ENCODE measurements around the gene SHLD2. TPM values are rescaled to one million over a fixed set of nuclear protein-coding genes. Genes with fewer than 3 reads are reported as not detected.
A peak's percentile ranks its signal among the peaks of the same experiment; 100 is the strongest.

SHLD2 gene
- total and polyA plus RNA-seq, 2 of the 13 experiments (the other 11 are each of a cell fraction or from before 2014, with no cell fraction given), result 25.7 to 53.7 TPM

GRCh38 chr10:87095236-87095945 is 385 bp downstream of the SHLD2 start (continued):
- TF ChIP-seq ZBTB38 (CRISPR knock-in tag; IDR thresholded peaks at IDR 0.05), result peak; percentile 92
- TF ChIP-seq SAFB2 (CRISPR knock-in tag; IDR thresholded peaks at IDR 0.05; ENCODE audit: borderline replicate concordance, low read depth), result peak; percentile 70; the same call in 1 of the 2 replicates
- TF ChIP-seq FOXO4 (CRISPR knock-in tag; conservative IDR thresholded peaks at IDR 0.05), result no peak
- TF ChIP-seq CHD4 (IDR thresholded peaks at IDR 0.05; ENCODE audit: borderline replicate concordance, low read length), result 0 out of 2 replicates have a peak, but pooled peaks have one; percentile 40
- TF ChIP-seq ZKSCAN1 (IDR thresholded peaks at IDR 0.05; ENCODE audit: low read length), result no peak
- TF ChIP-seq KLF9 (CRISPR knock-in tag; IDR thresholded peaks at IDR 0.05; ENCODE audit: low read depth), result peak; percentile 86; the same call in 1 of the 2 replicates
- TF ChIP-seq RARA (CRISPR knock-in tag; IDR thresholded peaks at IDR 0.05), result peak; percentile 66
- 0 out of 2 replicates have a peak, but pooled peaks have one; percentile 59 for TF ChIP-seq ZNF224 (CRISPR knock-in tag; IDR thresholded peaks at IDR 0.05)
- TF ChIP-seq CBX1 (IDR thresholded peaks at IDR 0.05; ENCODE audit: low read depth), result peak; percentile 44
- TF ChIP-seq ZNF331 (CRISPR knock-in tag; IDR thresholded peaks at IDR 0.05), result peak; percentile 81; the same call in 1 of the 2 replicates
- peak; percentile 87 for TF ChIP-seq ZNF274 (CRISPR knock-in tag; IDR thresholded peaks at IDR 0.05)
- TF ChIP-seq ZFX (CRISPR knock-in tag; IDR thresholded peaks at IDR 0.05; ENCODE audit: low read depth), result peak; percentile 95
- TF ChIP-seq ZNF691 (CRISPR knock-in tag; IDR thresholded peaks at IDR 0.05; ENCODE audit: borderline replicate concordance, low read depth), result peak; percentile 81; the same call in 1 of the 2 replicates
- TF ChIP-seq ATF2 (CRISPR knock-in tag; IDR thresholded peaks at IDR 0.05), result peak; percentile 71
- 0 out of 2 replicates have a peak, but pooled peaks have one; percentile 45 for TF ChIP-seq GFI1 (CRISPR knock-in tag; IDR thresholded peaks at IDR 0.05; ENCODE audit: borderline replicate concordance)
- 0 out of 2 replicates have a peak, but pooled peaks have one; percentile 65 for TF ChIP-seq NFKBIZ (CRISPR knock-in tag; IDR thresholded peaks at IDR 0.05)
- peak; percentile 49; the same call in 1 of the 2 replicates for TF ChIP-seq ZFYVE20 (CRISPR knock-in tag; IDR thresholded peaks at IDR 0.05; ENCODE audit: borderline replicate concordance, low read depth)
- peak; percentile 80 for TF ChIP-seq RBM22 (optimal IDR thresholded peaks at IDR 0.05; ENCODE audit: low read length)
- TF ChIP-seq ZNF614 (CRISPR knock-in tag; IDR thresholded peaks at IDR 0.05; ENCODE audit: borderline replicate concordance), result peak; percentile 74; the same call in 1 of the 2 replicates
- TF ChIP-seq BORCS8-MEF2B (CRISPR knock-in tag; IDR thresholded peaks at IDR 0.05), result peak; percentile 89; the same call in 1 of the 2 replicates
- peak; percentile 66; the same call in 1 of the 2 replicates for TF ChIP-seq POGZ (CRISPR knock-in tag; IDR thresholded peaks at IDR 0.05)
- 0 out of 2 replicates have a peak, but pooled peaks have one; percentile 47 for TF ChIP-seq SP5 (CRISPR knock-in tag; IDR thresholded peaks at IDR 0.05; ENCODE audit: borderline replicate concordance, low read depth)
- no peak for TF ChIP-seq TP53 (CRISPR knock-in tag; conservative IDR thresholded peaks at IDR 0.05)
- no peak for TF ChIP-seq SOX6 (IDR thresholded peaks at IDR 0.05)
- peak; percentile 29; the same call in 1 of the 2 replicates for TF ChIP-seq SOX6 (CRISPR knock-in tag; IDR thresholded peaks at IDR 0.05)
- peak; percentile 70; the same call in 1 of the 2 replicates for TF ChIP-seq PITX1 (CRISPR knock-in tag; IDR thresholded peaks at IDR 0.05)
- peak; percentile 82 for TF ChIP-seq IKZF4 (CRISPR knock-in tag; IDR thresholded peaks at IDR 0.05; ENCODE audit: borderline replicate concordance, low read depth, not compliant biosample characterization)
